Mesenchymal stem cell (in vitro differentiated cells and primary cell): ENCODE measurements around the gene LENG1.

Experiments
- DNase-seq: peaks from one replicate; pipeline ENCODE4 v3.0.0-alpha.2; 2013
- H2AFZ ChIP-seq: one replicate; pipeline ENCODE4 v1.6.1; 2013; ENCODE audit warnings: low read depth, mild to moderate bottlenecking, control low read depth, inconsistent platforms, low read length, moderate library complexity
- H2AK5ac ChIP-seq: 2 replicates; pipeline ENCODE4 v1.6.1; 2013; ENCODE audit warnings: low read length, moderate library complexity, mild to moderate bottlenecking, inconsistent platforms; ENCODE audit not compliant: severe bottlenecking
- H2BK120ac ChIP-seq: one replicate; pipeline ENCODE4 v1.6.1; 2013; ENCODE audit warnings: low read depth, mild to moderate bottlenecking, inconsistent platforms, low read length, moderate library complexity
- H2BK12ac ChIP-seq, 2 experiments: one replicate each; pipeline ENCODE4 v1.6.1; 2013; ENCODE audit warnings: inconsistent platforms in 2 of 2, low read length in 2 of 2, mild to moderate bottlenecking in 2 of 2, moderate library complexity in 2 of 2, control low read depth in 1 of 2
- H2BK15ac ChIP-seq: one replicate; pipeline ENCODE4 v1.6.1; 2013; ENCODE audit warnings: mild to moderate bottlenecking, low read depth, inconsistent platforms; ENCODE audit not compliant: poor library complexity, severe bottlenecking
- H2BK5ac ChIP-seq: 2 replicates; pipeline ENCODE4 v1.6.1; 2013; ENCODE audit warnings: low read depth, mild to moderate bottlenecking, low read length, control low read depth, inconsistent platforms; ENCODE audit not compliant: poor library complexity, severe bottlenecking
- H3K14ac ChIP-seq, 2 experiments: one replicate each; pipeline ENCODE4 v1.6.1; 2013; ENCODE audit warnings: inconsistent platforms in 2 of 2, low read length in 2 of 2, control low read depth in 1 of 2, mild to moderate bottlenecking in 1 of 2, moderate library complexity in 1 of 2
- H3K18ac ChIP-seq, 2 experiments: one replicate each; pipeline ENCODE4 v1.6.1; 2013; ENCODE audit warnings: inconsistent platforms in 2 of 2, low read length in 2 of 2, control low read depth in 1 of 2, low read depth in 1 of 2, mild to moderate bottlenecking in 1 of 2
- H3K23ac ChIP-seq, 2 experiments: one replicate each; pipeline ENCODE4 v1.6.1; 2013; ENCODE audit warnings: inconsistent platforms in 2 of 2, low read length in 2 of 2, mild to moderate bottlenecking in 2 of 2, moderate library complexity in 2 of 2, control low read depth in 1 of 2
- H3K27ac ChIP-seq: 2 replicates; pipeline ENCODE4 v1.5.1; 2013; ENCODE audit warnings: mild to moderate bottlenecking, moderate library complexity, low read length, control low read depth, inconsistent platforms; ENCODE audit not compliant: poor library complexity, severe bottlenecking
- H3K27me3 ChIP-seq, 2 experiments: 2 replicates each; pipeline versions ENCODE4 v1.6.1 to v1.7.0; 2013; ENCODE audit warnings: low read length in 2 of 2, mild to moderate bottlenecking in 2 of 2, moderate library complexity in 2 of 2, control low read depth in 1 of 2, inconsistent platforms in 1 of 2; ENCODE audit not compliant: control insufficient read depth in 1 of 2, insufficient read depth in 1 of 2
- H3K36me3 ChIP-seq, 2 experiments: 2 replicates each; pipeline versions ENCODE4 v1.6.1 to v1.7.0; 2013; ENCODE audit warnings: low read length in 2 of 2, control low read depth in 1 of 2, inconsistent platforms in 1 of 2, low read depth in 1 of 2, mild to moderate bottlenecking in 1 of 2; ENCODE audit not compliant: insufficient read depth in 2 of 2, control insufficient read depth in 1 of 2
- H3K4ac ChIP-seq, 2 experiments: one replicate each; pipeline ENCODE4 v1.6.1; 2013; ENCODE audit warnings: inconsistent platforms in 2 of 2, low read length in 2 of 2, mild to moderate bottlenecking in 2 of 2, moderate library complexity in 2 of 2, control low read depth in 1 of 2, low read depth in 1 of 2
- H3K4me1 ChIP-seq: 2 replicates; pipeline ENCODE4 v1.6.1; 2013; ENCODE audit warnings: low read depth, low read length, control low read depth; ENCODE audit not compliant: control insufficient read depth, insufficient read depth
- H3K4me2 ChIP-seq: 2 replicates; pipeline ENCODE4 v1.6.1; 2013; ENCODE audit warnings: low read length, mild to moderate bottlenecking, inconsistent platforms; ENCODE audit not compliant: poor library complexity, severe bottlenecking
- H3K4me3 ChIP-seq, 2 experiments: 2 replicates each; pipeline versions ENCODE4 v1.5.1 to v1.7.0; 2013; ENCODE audit warnings: low read length in 2 of 2, mild to moderate bottlenecking in 2 of 2, control low read depth in 1 of 2, low read depth in 1 of 2; ENCODE audit not compliant: insufficient read depth in 1 of 2
- H3K79me1 ChIP-seq: replicated peaks from 2 replicates; pipeline ENCODE4 v1.6.1; 2013; ENCODE audit warnings: mild to moderate bottlenecking, control low read depth, low read length, inconsistent platforms; ENCODE audit not compliant: poor library complexity, severe bottlenecking
- H3K9ac ChIP-seq: 2 replicates; pipeline ENCODE4 v1.7.0; 2013; ENCODE audit warnings: mild to moderate bottlenecking, low read length, moderate library complexity
- H3K9me3 ChIP-seq: 2 replicates; pipeline ENCODE4 v1.7.0; 2013; ENCODE audit warnings: mild to moderate bottlenecking, low read length; ENCODE audit not compliant: control insufficient read depth
- H4K8ac ChIP-seq: one replicate; pipeline ENCODE4 v1.6.1; 2013; ENCODE audit warnings: inconsistent platforms, mild to moderate bottlenecking, low read length, moderate library complexity
- H4K91ac ChIP-seq: one replicate; pipeline ENCODE4 v1.6.1; 2013; ENCODE audit warnings: mild to moderate bottlenecking, low read length, inconsistent platforms
- WGBS: methylation state at CpG from one replicate; pipeline ENCODE4 v1.1.7; 2013; ENCODE audit warnings: mixed read lengths; 5-methylcytosine and 5-hydroxymethylcytosine counted together

LENG1 gene

DNA sequence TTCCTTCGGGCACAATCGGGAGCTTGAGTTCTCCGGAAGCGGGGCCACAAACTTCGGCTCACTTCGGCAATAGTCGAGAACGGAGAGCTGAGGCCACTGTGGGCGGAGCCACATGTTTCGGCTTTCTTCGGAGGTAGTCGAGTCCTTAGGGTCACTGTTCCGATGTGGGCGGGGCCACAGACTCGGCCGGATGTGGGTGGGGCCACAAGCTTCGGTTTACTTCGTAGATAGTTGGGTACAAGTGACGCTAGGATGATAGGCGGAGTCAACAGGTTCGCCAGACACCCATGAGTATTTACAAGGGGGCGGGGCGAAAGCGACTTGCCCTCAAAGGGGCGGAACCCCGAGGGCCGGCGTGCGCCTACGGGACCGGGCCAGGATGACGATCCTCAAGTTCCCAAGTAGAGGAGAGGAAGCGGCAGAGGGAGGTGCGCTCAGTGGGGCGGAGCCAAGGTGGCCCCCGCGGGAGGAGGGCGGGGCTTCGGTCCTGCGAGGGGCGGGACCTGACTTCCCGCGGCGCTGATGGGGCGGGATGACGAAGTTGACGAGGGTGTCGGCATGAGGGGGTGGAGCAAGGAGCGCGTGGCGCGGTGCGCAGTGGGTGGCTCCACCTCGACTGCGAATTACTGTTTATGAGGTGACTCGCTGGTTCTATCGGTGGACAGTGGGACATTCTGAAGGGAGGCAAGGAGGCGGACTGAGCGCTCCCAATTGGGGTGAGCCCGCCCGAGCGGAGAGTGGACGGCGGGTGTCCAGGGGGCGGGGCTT lies 30.4 kb upstream of the LENG1 start:
- peaks cover 25 to 36% of the 10 kb centered on the region in 2 experiments for H3K36me3 ChIP-seq
- no peaks in the 10 kb centered on the region for H3K27me3 ChIP-seq
- H3K4ac ChIP-seq: peak overlapping the region in 1 of 2 experiments; percentile 22
- peaks cover 18% of the 10 kb centered on the region for H3K4me1 ChIP-seq
- H2BK12ac ChIP-seq: peak overlapping the region in 1 of 2 experiments; percentile 8
- peak overlapping the region; percentile 91 to 92 for H3K18ac ChIP-seq
- H3K23ac ChIP-seq: no peak overlapping the region
- H2AFZ ChIP-seq: peak overlapping the region; percentile 33
- H2BK120ac ChIP-seq: peak overlapping the region; percentile 44
- peak; percentile 100 for DNase-seq
- H4K91ac ChIP-seq: peak overlapping the region; percentile 92
- peak overlapping the region; percentile 75 for H2BK15ac ChIP-seq
- no peak overlapping the region for H2AK5ac ChIP-seq
- peak overlapping the region; percentile 41 for H4K8ac ChIP-seq
- peaks cover 23% of the 10 kb centered on the region for H3K79me1 ChIP-seq
- H3K27ac ChIP-seq: peak overlapping the region; percentile 94
- H2BK5ac ChIP-seq: peak overlapping the region; percentile 94
- peak overlapping the region; percentile 44 for H3K4me2 ChIP-seq
- 1% methylated on average over 65 of the region's 65 CpGs for WGBS
- peak overlapping the region in 1 of 2 experiments; percentile 80 for H3K14ac ChIP-seq
- peak overlapping the region; percentile 94 for H3K9ac ChIP-seq
- H3K4me3 ChIP-seq: peak overlapping the region; percentile 64 to 89
- no peaks in the 10 kb centered on the region for H3K9me3 ChIP-seq

DNA sequence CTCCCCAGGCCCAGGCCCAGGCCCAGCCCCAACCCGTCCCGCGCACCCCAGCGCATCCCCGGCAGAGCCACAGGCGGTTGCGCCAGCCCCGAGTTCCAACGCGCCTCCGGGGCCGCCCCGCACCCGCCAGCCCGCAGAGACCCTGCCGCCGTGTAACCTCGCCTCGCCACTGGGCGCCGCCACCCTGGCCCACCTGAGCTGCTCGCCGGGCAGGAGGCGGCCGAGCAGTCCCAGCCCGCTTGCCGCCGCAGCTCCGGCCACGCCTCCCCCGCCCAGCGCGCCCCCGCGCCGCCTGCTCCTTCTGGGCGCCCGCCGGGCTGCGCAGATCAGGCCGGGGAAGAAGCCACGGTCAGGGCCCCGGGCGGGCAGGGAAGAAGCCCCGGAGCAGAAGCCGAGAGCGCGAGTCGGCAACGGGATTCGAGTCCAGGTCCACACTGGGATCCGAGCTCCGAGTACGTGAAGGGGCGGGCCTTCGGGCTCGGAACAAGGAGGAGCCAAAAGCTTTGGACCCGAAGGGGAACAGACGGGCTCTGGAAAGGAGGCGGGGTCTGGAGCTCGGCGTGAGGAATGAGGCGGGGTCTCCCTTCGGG lies 29.7 kb upstream of the LENG1 start, which contains the start of gene MBOAT7:
MBOAT7 (minus strand) TSS at position 436 of the 590 bp plus-strand sequence. CDS start 1,072 bp downstream, outside the sequence.
- peak within 1 kb of the TSS in 1 of 2 experiments; percentile 88 for H3K14ac ChIP-seq
- H3K36me3 ChIP-seq: peaks cover 22 to 30% of the 10 kb centered on the region in 2 experiments
- peak within 1 kb of the TSS; percentile 91 to 92 for H3K18ac ChIP-seq
- no peak for DNase-seq
- H3K4me1 ChIP-seq: peaks cover 18% of the 10 kb centered on the region
- H2AK5ac ChIP-seq: peak within 1 kb of the TSS; percentile 39
- H3K4ac ChIP-seq: peak within 1 kb of the TSS; percentile 10 to 75
- peak within 1 kb of the TSS in 1 of 2 experiments; percentile 74 for H3K23ac ChIP-seq
- H3K9me3 ChIP-seq: no peaks in the 10 kb centered on the region
- peak within 1 kb of the TSS; percentile 92 for H4K91ac ChIP-seq
- H3K27me3 ChIP-seq: no peaks in the 10 kb centered on the region
- WGBS: under 1% methylated on average over 45 of the region's 64 CpGs
- peak within 1 kb of the TSS; percentile 94 for H2BK5ac ChIP-seq
- H3K4me2 ChIP-seq: peak within 1 kb of the TSS; percentile 83
- peak within 1 kb of the TSS; percentile 94 for H3K9ac ChIP-seq
- peaks cover 24% of the 10 kb centered on the region for H3K79me1 ChIP-seq
- peak within 1 kb of the TSS; percentile 94 for H3K27ac ChIP-seq
- peak within 1 kb of the TSS; percentile 77 for H2BK120ac ChIP-seq
- peak within 1 kb of the TSS; percentile 78 to 89 for H3K4me3 ChIP-seq
- H2BK12ac ChIP-seq: peak within 1 kb of the TSS in 1 of 2 experiments; percentile 72
- peak within 1 kb of the TSS; percentile 75 for H2BK15ac ChIP-seq
- peak within 1 kb of the TSS; percentile 81 for H2AFZ ChIP-seq
- peak within 1 kb of the TSS; percentile 41 for H4K8ac ChIP-seq

DNA sequence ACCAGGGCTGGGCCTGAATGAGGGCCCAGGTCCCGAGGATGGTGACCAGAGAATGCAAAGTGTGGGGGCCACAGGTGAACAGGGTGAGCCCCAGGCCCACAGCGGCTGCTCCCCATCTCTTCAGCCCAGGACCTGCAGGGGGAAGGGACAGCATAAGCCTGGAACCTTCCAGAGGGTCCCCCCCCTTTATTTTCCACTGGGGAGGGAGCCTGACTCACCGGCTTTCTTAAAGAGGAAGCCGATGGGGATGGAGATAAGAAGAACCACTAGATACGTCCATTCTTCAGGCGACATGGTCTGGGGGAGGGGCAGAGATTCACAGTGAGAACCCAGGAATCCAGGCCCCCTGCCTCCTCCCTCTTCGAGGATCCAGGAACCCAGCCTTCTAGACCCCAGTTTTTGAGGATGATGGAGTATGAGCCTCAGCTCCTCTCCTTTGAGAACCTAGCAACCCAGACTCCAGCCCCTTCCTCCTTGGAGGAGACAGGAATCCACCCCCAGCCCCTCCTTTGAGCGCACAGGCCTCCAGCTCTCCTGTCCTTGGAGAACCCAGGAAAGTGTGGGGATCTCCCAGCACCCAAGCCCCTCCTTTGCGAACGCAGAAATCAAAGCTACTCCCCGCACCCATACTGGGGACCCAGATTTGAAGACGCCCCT lies 28.8 kb upstream of the LENG1 start:
- 24% methylated on average over 7 of the region's 12 CpGs for WGBS
- Histone ChIP-seq H3K9ac (peak overlapping the region; percentile 94), H2AK5ac (peak overlapping the region; percentile 39), H4K91ac (no peak overlapping the region), H3K23ac (no peak overlapping the region), H2BK120ac (peak overlapping the region; percentile 77), H3K4me2 (peak overlapping the region; percentile 83), H2BK12ac (peak overlapping the region in 1 of 2 experiments; percentile 11), H3K4me3 (peak overlapping the region; percentile 78 to 89), H3K9me3 (no peaks in the 10 kb centered on the region), H2BK15ac (peak overlapping the region; percentile 70), H3K79me1 (peaks cover 28% of the 10 kb centered on the region), H3K4me1 (peaks cover 18% of the 10 kb centered on the region), H3K4ac (peak overlapping the region; percentile 75 to 76), H3K14ac (peak overlapping the region in 1 of 2 experiments; percentile 9), H3K27ac (peak overlapping the region; percentile 53), H2BK5ac (no peak overlapping the region), H2AFZ (no peak overlapping the region), H3K18ac (peak overlapping the region; percentile 64 to 89), H4K8ac (peak overlapping the region; percentile 42), H3K36me3 (peaks cover 22 to 27% of the 10 kb centered on the region in 2 experiments), H3K27me3 (no peaks in the 10 kb centered on the region)
- peak; percentile 65 for DNase-seq
